GM10266 (cell line): ENCODE measurements around the gene STUM.

Experiments
- DNase-seq: peaks from one replicate; pipeline ENCODE4 v3.0.0; 2012; ENCODE audit errors: extremely low spot score
- TF ChIP-seq, protein P1 (sequence below): IDR thresholded peaks from 2 replicates; pipeline ENCODE4 v1.5.1; 2012; ENCODE audit warnings: mild to moderate bottlenecking, low read depth; ENCODE audit not compliant: control insufficient read depth, insufficient read depth; ENCODE audit errors: missing control alignments

Gene STUM

GRCh38 chr1:226560243-226560642 lies 11.7 kb downstream of the STUM start:
- DNase-seq, result no peak
- TF ChIP-seq, protein P1, sequence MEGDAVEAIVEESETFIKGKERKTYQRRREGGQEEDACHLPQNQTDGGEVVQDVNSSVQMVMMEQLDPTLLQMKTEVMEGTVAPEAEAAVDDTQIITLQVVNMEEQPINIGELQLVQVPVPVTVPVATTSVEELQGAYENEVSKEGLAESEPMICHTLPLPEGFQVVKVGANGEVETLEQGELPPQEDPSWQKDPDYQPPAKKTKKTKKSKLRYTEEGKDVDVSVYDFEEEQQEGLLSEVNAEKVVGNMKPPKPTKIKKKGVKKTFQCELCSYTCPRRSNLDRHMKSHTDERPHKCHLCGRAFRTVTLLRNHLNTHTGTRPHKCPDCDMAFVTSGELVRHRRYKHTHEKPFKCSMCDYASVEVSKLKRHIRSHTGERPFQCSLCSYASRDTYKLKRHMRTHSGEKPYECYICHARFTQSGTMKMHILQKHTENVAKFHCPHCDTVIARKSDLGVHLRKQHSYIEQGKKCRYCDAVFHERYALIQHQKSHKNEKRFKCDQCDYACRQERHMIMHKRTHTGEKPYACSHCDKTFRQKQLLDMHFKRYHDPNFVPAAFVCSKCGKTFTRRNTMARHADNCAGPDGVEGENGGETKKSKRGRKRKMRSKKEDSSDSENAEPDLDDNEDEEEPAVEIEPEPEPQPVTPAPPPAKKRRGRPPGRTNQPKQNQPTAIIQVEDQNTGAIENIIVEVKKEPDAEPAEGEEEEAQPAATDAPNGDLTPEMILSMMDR, result no peak

DNA sequence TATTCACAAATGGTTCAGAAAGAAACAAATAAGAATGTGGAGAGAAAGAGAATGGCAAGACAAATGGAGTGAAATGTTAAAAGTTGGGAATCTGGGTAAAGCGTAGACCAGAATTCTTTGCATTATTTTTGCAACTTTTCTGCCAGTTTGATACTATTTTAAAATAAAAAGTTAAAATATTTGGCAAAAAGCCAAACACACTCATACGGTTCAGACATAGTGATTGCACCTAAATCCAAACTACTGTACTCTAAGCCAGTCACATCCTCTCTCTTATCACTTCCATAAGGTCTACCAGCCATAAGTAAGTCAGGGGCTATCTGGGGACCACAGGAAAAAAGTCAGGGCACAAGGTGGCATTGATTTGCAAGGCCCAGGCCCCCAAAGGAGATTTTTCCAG lies 14.4 kb downstream of the STUM start:
- TF ChIP-seq, protein P1, result no peak
- DNase-seq, result no peak

GRCh38 chr1:226563666-226564065 lies 15.1 kb downstream of the STUM start:
- no peak for DNase-seq
- TF ChIP-seq, protein P1, result no peak

GRCh38 chr1:226565476-226565875 lies 16.9 kb downstream of the STUM start:
- TF ChIP-seq, protein P1, result no peak
- DNase-seq, result no peak

DNA sequence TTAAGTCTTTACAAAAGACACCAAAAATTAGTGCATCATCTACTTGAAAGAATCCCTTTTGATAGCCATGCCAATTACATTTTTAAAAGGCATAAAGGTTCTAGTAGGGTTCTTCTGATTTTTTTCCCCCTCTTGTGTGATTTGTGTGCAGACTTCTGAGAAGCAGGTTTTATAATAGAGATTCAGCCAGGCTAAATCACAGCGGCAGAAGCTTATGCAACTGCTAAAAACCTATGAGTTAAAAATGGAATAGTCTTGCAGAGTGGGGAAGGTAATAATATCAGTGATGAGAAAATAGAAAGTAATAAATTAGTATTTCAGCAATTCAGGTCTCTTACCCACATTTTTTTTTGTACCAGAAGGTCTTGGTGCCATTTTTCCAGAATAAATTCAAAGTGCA lies 17.7 kb downstream of the STUM start:
- TF ChIP-seq, protein P1, result no peak
- no peak for DNase-seq

GRCh38 chr1:226566760-226567159 lies 18.2 kb downstream of the STUM start:
- no peak for DNase-seq
- TF ChIP-seq, protein P1, result no peak

- DNase-seq, result no peak
- TF ChIP-seq, protein P1, result peak; percentile 23
Measured at GRCh38 chr1:226568077-226568831, 19.7 kb downstream of the STUM start.
